HG02852 (cell line): Measurements from ENCODE around the gene DOK4.

Experiments used
- ATAC-seq: cut with Tn5 transposase; IDR thresholded peaks from one replicate; pipeline ENCODE4 v1.9.1; 2021; ENCODE audit warnings: mild to moderate bottlenecking, moderate library complexity; ENCODE audit not compliant: unreplicated experiment

DOK4 gene

GRCh38 chr16:57478396-57479204, 7.7 kb downstream of the DOK4 start:
- no peak for ATAC-seq

- no peak for ATAC-seq
Observed at GRCh38 chr16:57477531-57478202, 8.6 kb downstream of the DOK4 start.

- ATAC-seq, result no peak
Observed at GRCh38 chr16:57476546-57477410, 9.5 kb downstream of the DOK4 start.

GRCh38 chr16:57475711-57476339, 10.5 kb downstream of the DOK4 start:
- ATAC-seq, result peak; percentile 96

- no peak for ATAC-seq
Observed at GRCh38 chr16:57474671-57475661, 11.3 kb downstream of the DOK4 start.

GRCh38 chr16:57473906-57474305, 12.4 kb downstream of the DOK4 start:
- ATAC-seq, result no peak

GRCh38 chr16:57473176-57473840, 13.0 kb downstream of the DOK4 start:
- no peak for ATAC-seq

GRCh38 chr16:57472665-57473060, 13.6 kb downstream of the DOK4 start:
- ATAC-seq, result no peak

GRCh38 chr16:57471852-57472664, 14.2 kb downstream of the DOK4 start:
- ATAC-seq, result no peak

- ATAC-seq, result no peak
Observed at GRCh38 chr16:57471209-57471608, 15.1 kb downstream of the DOK4 start.

GRCh38 chr16:57470711-57471110, 15.6 kb downstream of the DOK4 start:
- no peak for ATAC-seq

GRCh38 chr16:57469917-57470470, 16.3 kb downstream of the DOK4 start:
- ATAC-seq, result no peak

GRCh38 chr16:57469046-57469445, 17.2 kb downstream of the DOK4 start:
- no peak for ATAC-seq

- ATAC-seq, result no peak
Observed at GRCh38 chr16:57468346-57468745, 17.9 kb downstream of the DOK4 start.

GRCh38 chr16:57464523-57464922, 21.8 kb downstream of the DOK4 start:
- no peak for ATAC-seq

- no peak for ATAC-seq
Observed at GRCh38 chr16:57462978-57463362, 23.3 kb downstream of the DOK4 start.

GRCh38 chr16:57462209-57462977, 23.9 kb downstream of the DOK4 start, which contains the start of gene POLR2C:
Gene POLR2C (plus strand): TSS chr16:57462679. CDS start chr16:57462725, 46 bp downstream.
- peak; percentile 92 for ATAC-seq
